K562 (cell line): ENCODE data around the gene KHSRP. TPM values are rescaled to one million over a fixed set of nuclear protein-coding genes. Genes with fewer than 3 reads are reported as not detected.

ENCODE experiments used
- ATAC-seq: fragments of 200-7000 bp; cut with Tn5 transposase; 3 replicates; pipeline ENCODE4 v1.9.1; 2020; ENCODE audit warnings: moderate library complexity
- BruUV-seq: library from RNA; stranded (reverse); fragments of 400-500 nt; replicated peaks from 2 replicates; lab custom pipeline; 2021; lab: Mats Ljungman, UMichigan
- CTCF ChIA-PET: fragments of 300-600 bp; formaldehyde crosslinking; extraction: SDS; loops from one replicate; lab custom pipeline; 2021; ENCODE audit warnings: low intra/inter-chr PET ratio; lab: Yijun Ruan, JAX
- POLR2A ChIA-PET: fragments of 300-600, 350-650 bp; sonication (Branson Sonifier 250); formaldehyde crosslinking; extraction: SDS; loops from one replicate; lab custom pipeline; 2021; ENCODE audit warnings: antibody characterized with exemption, inconsistent platforms; lab: Yijun Ruan, JAX
- DNase-seq, 4 experiments: peaks; one replicate each; pipeline versions ENCODE4 v3.0.0 to v3.0.0-alpha.2; 2011 to 2018; ENCODE audit warnings: low spot score in 3 of 4, mixed read lengths in 3 of 4; ENCODE audit errors: extremely low read depth in 1 of 4
- FAIRE-seq: peaks from 2 replicates; lab custom pipeline; 2011; peaks lifted over from hg19 to GRCh38; lab: Jason Lieb, UNC
- H2AFZ ChIP-seq: 2 replicates; pipeline ENCODE4 v1.6.0; 2011; ENCODE audit warnings: low read depth, low read length, control low read depth, inconsistent platforms
- H3K27ac ChIP-seq: fragments of 200-600 bp; 3 replicates; pipeline ENCODE4 v1.8.0; 2011; ENCODE audit warnings: low read depth, mild to moderate bottlenecking, control low read depth, inconsistent platforms, low read length, moderate library complexity, mixed read lengths; ENCODE audit errors: extremely low read depth
- H3K27me3 ChIP-seq, 2 experiments: fragments of 300-600 bp in 1 of 2; 2 replicates in 1 of 2; 3 replicates in 1 of 2; pipeline versions ENCODE4 v1.6.0 to v1.8.0; 2011; ENCODE audit warnings: inconsistent platforms in 2 of 2, low read length in 2 of 2, mild to moderate bottlenecking in 1 of 2, mixed read lengths in 1 of 2, moderate library complexity in 1 of 2; ENCODE audit not compliant: control insufficient read depth in 2 of 2, insufficient read depth in 2 of 2
- H3K36me3 ChIP-seq: fragments of 300-600 bp; 3 replicates; pipeline ENCODE4 v1.8.0; 2011; ENCODE audit warnings: mild to moderate bottlenecking, low read length, inconsistent platforms; ENCODE audit not compliant: control insufficient read depth, insufficient read depth
- H3K4me1 ChIP-seq, 2 experiments: fragments of 200-600 bp in 1 of 2; replicated peaks in 1 of 2; 2 replicates in 1 of 2; 3 replicates in 1 of 2; pipeline versions ENCODE4 v1.5.1 to v1.8.0; 2011; ENCODE audit warnings: inconsistent platforms in 2 of 2, low read length in 2 of 2, mild to moderate bottlenecking in 1 of 2, mixed read lengths in 1 of 2, moderate library complexity in 1 of 2; ENCODE audit not compliant: control insufficient read depth in 2 of 2, insufficient read depth in 2 of 2
- H3K4me2 ChIP-seq: 2 replicates; pipeline ENCODE4 v1.6.1; 2011; ENCODE audit warnings: low read length, control low read depth, inconsistent platforms, mixed read lengths; ENCODE audit not compliant: insufficient read depth
- H3K4me3 ChIP-seq: fragments of 200-600 bp; sonication (generic), shearing (Covaris generic); 2 replicates; pipeline ENCODE4 v1.5.1; 2016; ENCODE audit warnings: control low read depth, inconsistent platforms
- H3K79me2 ChIP-seq: fragments of 200-600 bp; 3 replicates; pipeline ENCODE4 v1.8.0; 2011; ENCODE audit warnings: low read length, inconsistent platforms; ENCODE audit not compliant: control insufficient read depth, insufficient read depth
- H3K9ac ChIP-seq, 2 experiments: 2 replicates each; pipeline versions ENCODE4 v1.6.0 to v1.6.1; 2011; ENCODE audit warnings: low read depth in 2 of 2, low read length in 2 of 2, control low read depth in 1 of 2, inconsistent platforms in 1 of 2, mild to moderate bottlenecking in 1 of 2, mixed read lengths in 1 of 2; ENCODE audit not compliant: insufficient read depth in 1 of 2
- H3K9me1 ChIP-seq: one replicate; pipeline ENCODE4 v1.6.0; 2011; ENCODE audit warnings: inconsistent platforms, mild to moderate bottlenecking, low read length, moderate library complexity; ENCODE audit not compliant: control insufficient read depth, insufficient read depth
- H3K9me3 ChIP-seq: replicated peaks from 2 replicates; pipeline ENCODE4 v1.5.1; 2011; ENCODE audit warnings: low read depth, low read length, inconsistent platforms; ENCODE audit not compliant: control insufficient read depth, insufficient read depth
- H4K20me1 ChIP-seq: replicated peaks from 2 replicates; pipeline ENCODE4 v1.6.1; 2011; ENCODE audit warnings: low read length, inconsistent platforms, mixed read lengths; ENCODE audit not compliant: control insufficient read depth, insufficient read depth
- CBX3 ChIP-seq, 2 experiments: IDR thresholded peaks; 1 replicate in 1 of 2; 2 replicates in 1 of 2; pipeline ENCODE4 v1.6.1; 2012; ENCODE audit warnings: inconsistent platforms in 2 of 2, low read length in 2 of 2, borderline replicate concordance in 1 of 2, control low read depth in 1 of 2
- CTCF ChIP-seq, 3 experiments: IDR thresholded peaks in 2 of 3; conservative IDR thresholded peaks in 1 of 3; 2 replicates each; pipeline ENCODE4 v1.5.1; 2011 to 2012; ENCODE audit warnings: low read length in 3 of 3, mild to moderate bottlenecking in 3 of 3, control low read depth in 2 of 3, improper control_type of control experiment in 1 of 3, inconsistent platforms in 1 of 3, low read depth in 1 of 3, mixed read lengths in 1 of 3, moderate library complexity in 1 of 3; ENCODE audit not compliant: insufficient read depth in 2 of 3
- EWSR1 ChIP-seq: fragments of 450-650 bp; IDR thresholded peaks from 2 replicates; pipeline ENCODE4 v1.6.1; 2018; ENCODE audit warnings: borderline replicate concordance, mild to moderate bottlenecking, low read depth, moderate library complexity; ENCODE audit not compliant: partially characterized antibody
- HSF4 ChIP-seq: fragments of 250-450 bp; sonication (Bioruptor Pico); IDR thresholded peaks from 2 replicates; pipeline ENCODE4 v2.1.2; 2022; ENCODE audit warnings: mild to moderate bottlenecking, moderate library complexity, borderline replicate concordance
- IRF1 ChIP-seq: sonication (generic); formaldehyde crosslinking; IDR thresholded peaks from 2 replicates; pipeline ENCODE4 v1.8.0; 2022; ENCODE audit warnings: missing genetic modification reagents, mild to moderate bottlenecking, borderline replicate concordance
- KDM2B ChIP-seq: fragments of 250-450 bp; sonication (Bioruptor Pico); IDR thresholded peaks from 2 replicates; pipeline ENCODE4 v1.8.0; 2021; ENCODE audit warnings: mild to moderate bottlenecking, moderate library complexity
- KLF10 ChIP-seq: fragments of 250-450 bp; sonication (Bioruptor Pico); IDR thresholded peaks from 2 replicates; pipeline ENCODE4 v1.6.1; 2021; ENCODE audit warnings: matching md5 sums
- PML ChIP-seq: IDR thresholded peaks from 2 replicates; pipeline ENCODE4 v1.6.1; 2012; ENCODE audit warnings: low read length, inconsistent platforms
- PREB ChIP-seq: sonication (generic); formaldehyde crosslinking; IDR thresholded peaks from 2 replicates; pipeline ENCODE4 v1.8.1; 2023; ENCODE audit warnings: mild to moderate bottlenecking, missing genetic modification reagents
- RBM34 ChIP-seq: fragments of 200-400 bp; formaldehyde crosslinking; IDR thresholded peaks from 2 replicates; pipeline ENCODE4 v1.6.1; 2018; ENCODE audit warnings: low read length, borderline replicate concordance; ENCODE audit not compliant: insufficient read depth
- TCFL5 ChIP-seq: fragments of 250-450 bp; sonication (Bioruptor Pico); conservative IDR thresholded peaks from 2 replicates; pipeline ENCODE4 v1.6.1; 2021; ENCODE audit warnings: mild to moderate bottlenecking, moderate library complexity, matching md5 sums
- ZNF561 ChIP-seq: fragments of 450-650 bp; formaldehyde crosslinking; conservative IDR thresholded peaks from 2 replicates; pipeline ENCODE4 v1.4.0; 2020; ENCODE audit warnings: mild to moderate bottlenecking, moderate library complexity
- ZNF644 ChIP-seq: fragments of 200-800 bp; sonication (Bioruptor generic); IDR thresholded peaks from 2 replicates; pipeline ENCODE4 v1.6.1; 2016; ENCODE audit warnings: low read depth, missing genetic modification characterization, missing compliant biosample characterization
- ZNF830 ChIP-seq: fragments of 250-450 bp; sonication (Bioruptor Pico); IDR thresholded peaks from 2 replicates; pipeline ENCODE4 v1.5.0; 2021; ENCODE audit warnings: mild to moderate bottlenecking
- WGBS: fragments of 100-300 bp; shearing (Covaris generic); methylation state at CpG from one replicate; pipeline ENCODE4 v1.1.6; 2016; ENCODE audit warnings: low coverage, mixed read lengths; ENCODE audit not compliant: insufficient coverage; ENCODE audit errors: missing lambda C conversion rate; 5-methylcytosine and 5-hydroxymethylcytosine counted together
- in situ Hi-C: fragments of 300-500 bp; cut with MboI; formaldehyde crosslinking; loops from 4 replicates; pipeline ENCODE4 v1.15.0; 2018; ENCODE audit warnings: inconsistent platforms, mixed read lengths
- intact Hi-C: fragments of 100-400 bp; cut with micrococcal nuclease; formaldehyde crosslinking; loops from 2 replicates; pipeline ENCODE4 v1.14.2; 2022
- polyA plus RNA-seq, 8 experiments: library from polyadenylated mRNA; depleted of rRNA in 4 of 8; stranded (reverse) in 5 of 8; unstranded in 3 of 8; fragments of >200 nt; fragmentation: Nextera tagmentation in 2 of 8; fragmentation: Illumina TruSeq in 1 of 8; extraction: Ambion mirVana in 2 of 8; extraction: Trizol in 1 of 8; gene quantifications; 2 replicates each; pipeline versions ENCODE4 v1.2.1 to v1.2.3, GENCODE V29; 2011 to 2014; ENCODE audit warnings: inconsistent platforms in 1 of 8, missing spikeins in 1 of 8
- total RNA-seq, 7 experiments: library from RNA; depleted of rRNA in 6 of 7; stranded (reverse); fragments of >200 nt in 6 of 7; fragmentation: Illumina TruSeq in 2 of 7; extraction: Trizol in 2 of 7; gene quantifications; 2 replicates each; pipeline versions ENCODE4 v1.2.1 to v1.2.3, GENCODE V29; 2011 to 2021; ENCODE audit warnings: low replicate concordance in 1 of 7
- TF ChIP-seq, protein P1 (sequence below): fragments of 250-450 bp; sonication (Bioruptor Pico); IDR thresholded peaks from 2 replicates; pipeline ENCODE4 v1.8.0; 2022; ENCODE audit warnings: inconsistent platforms
- TF ChIP-seq, protein P2 (sequence below): IDR thresholded peaks from 2 replicates; pipeline ENCODE4 v1.6.1; 2016; ENCODE audit warnings: missing genetic modification characterization, missing compliant biosample characterization

Gene KHSRP
- total and polyA plus RNA-seq, 9 of the 15 experiments (the other 6 are each of a cell fraction or from before 2014, with no cell fraction given), result 4.2 to 564 (median 139) TPM

GRCh38 chr19:6455924-6456323, 31.3 kb upstream of the KHSRP start:
- no peak overlapping the region for H3K9ac ChIP-seq
- ATAC-seq, result no peak
- POLR2A ChIA-PET, result interaction anchor here (0.6 kb wide), 1 partner anchor 268 kb away, joined by 4 read pairs; no protein-coding TSS in a partner anchor
- BruUV-seq, result no TSS peak
- peaks cover 17% of the 10 kb centered on the region for H3K79me2 ChIP-seq
- TF ChIP-seq CBX3 (IDR thresholded peaks at IDR 0.05; ENCODE audit: borderline replicate concordance in 1 of 2, low read length in 2 of 2), result no peak
- TF ChIP-seq, protein P1, sequence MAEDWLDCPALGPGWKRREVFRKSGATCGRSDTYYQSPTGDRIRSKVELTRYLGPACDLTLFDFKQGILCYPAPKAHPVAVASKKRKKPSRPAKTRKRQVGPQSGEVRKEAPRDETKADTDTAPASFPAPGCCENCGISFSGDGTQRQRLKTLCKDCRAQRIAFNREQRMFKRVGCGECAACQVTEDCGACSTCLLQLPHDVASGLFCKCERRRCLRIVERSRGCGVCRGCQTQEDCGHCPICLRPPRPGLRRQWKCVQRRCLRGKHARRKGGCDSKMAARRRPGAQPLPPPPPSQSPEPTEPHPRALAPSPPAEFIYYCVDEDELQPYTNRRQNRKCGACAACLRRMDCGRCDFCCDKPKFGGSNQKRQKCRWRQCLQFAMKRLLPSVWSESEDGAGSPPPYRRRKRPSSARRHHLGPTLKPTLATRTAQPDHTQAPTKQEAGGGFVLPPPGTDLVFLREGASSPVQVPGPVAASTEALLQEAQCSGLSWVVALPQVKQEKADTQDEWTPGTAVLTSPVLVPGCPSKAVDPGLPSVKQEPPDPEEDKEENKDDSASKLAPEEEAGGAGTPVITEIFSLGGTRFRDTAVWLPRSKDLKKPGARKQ (CRISPR knock-in tag), result no peak
- no peak for TF ChIP-seq ZNF830 (CRISPR knock-in tag)
- TF ChIP-seq PML, result no peak
- TF ChIP-seq KLF10 (CRISPR knock-in tag), result no peak
- TF ChIP-seq CTCF (IDR thresholded peaks at IDR 0.05 in 2 of 3, conservative IDR thresholded peaks at IDR 0.05 in 1 of 3; ENCODE audit: insufficient read depth in 2 of 3, low read depth in 1 of 3, low read length in 3 of 3), result no peak
- no peak for TF ChIP-seq RBM34
- TF ChIP-seq ZNF644 (tag), result no peak
- no peak for TF ChIP-seq HSF4 (CRISPR knock-in tag)
- TF ChIP-seq KDM2B, result no peak
- TF ChIP-seq PREB, result no peak
- TF ChIP-seq EWSR1, result no peak
- no peak for TF ChIP-seq TCFL5 (CRISPR knock-in tag)
- no peak for TF ChIP-seq ZNF561 (CRISPR knock-in tag)
- TF ChIP-seq, protein P2, sequence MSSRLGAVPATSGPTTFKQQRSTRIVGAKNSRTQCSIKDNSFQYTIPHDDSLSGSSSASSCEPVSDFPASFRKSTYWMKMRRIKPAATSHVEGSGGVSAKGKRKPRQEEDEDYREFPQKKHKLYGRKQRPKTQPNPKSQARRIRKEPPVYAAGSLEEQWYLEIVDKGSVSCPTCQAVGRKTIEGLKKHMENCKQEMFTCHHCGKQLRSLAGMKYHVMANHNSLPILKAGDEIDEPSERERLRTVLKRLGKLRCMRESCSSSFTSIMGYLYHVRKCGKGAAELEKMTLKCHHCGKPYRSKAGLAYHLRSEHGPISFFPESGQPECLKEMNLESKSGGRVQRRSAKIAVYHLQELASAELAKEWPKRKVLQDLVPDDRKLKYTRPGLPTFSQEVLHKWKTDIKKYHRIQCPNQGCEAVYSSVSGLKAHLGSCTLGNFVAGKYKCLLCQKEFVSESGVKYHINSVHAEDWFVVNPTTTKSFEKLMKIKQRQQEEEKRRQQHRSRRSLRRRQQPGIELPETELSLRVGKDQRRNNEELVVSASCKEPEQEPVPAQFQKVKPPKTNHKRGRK (tag), result no peak
- no peak for TF ChIP-seq IRF1 (CRISPR knock-in tag)
- CTCF ChIA-PET, result no interaction called here
- H3K4me3 ChIP-seq, result no peak overlapping the region
- H3K27ac ChIP-seq, result no peak overlapping the region
- intact Hi-C loops, result no loop called here
- peaks cover 15 to 31% of the 10 kb centered on the region in 2 experiments; a peak in 4 of 5 replicates for H3K4me1 ChIP-seq
- H3K27me3 ChIP-seq, result no peaks in the 10 kb centered on the region
- H4K20me1 ChIP-seq, result no peaks in the 10 kb centered on the region
- FAIRE-seq, result no peak
- no peak overlapping the region for H2AFZ ChIP-seq
- DNase-seq, result no peak
- H3K9me1 ChIP-seq, result no peaks in the 10 kb centered on the region
- H3K9me3 ChIP-seq, result peaks cover 24% of the 10 kb centered on the region
- peaks cover 59% of the 10 kb centered on the region for H3K36me3 ChIP-seq
- in situ Hi-C loops, result no loop called here
- 92% methylated on average over 14 of the region's 15 CpGs for WGBS
- no peak overlapping the region for H3K4me2 ChIP-seq
